Measurements from ENCODE around the gene CDC7.

- TF ChIP-seq CTCF (IDR thresholded peaks at IDR 0.05) = no peak
- TF ChIP-seq EZH2 (IDR thresholded peaks at IDR 0.05; ENCODE audit: borderline replicate concordance, insufficient read depth, low read depth, low read length, poor library complexity, severe bottlenecking) = no peak
Observed at GRCh38 chr1:91523482-91523881, 22.8 kb downstream of the CDC7 start.

All from B cell (primary cell).